ENCODE results near the gene DPP7. TPM values are rescaled to one million over a fixed set of nuclear protein-coding genes. Genes with fewer than 3 reads are reported as not detected.

The DPP7 gene
- total and polyA plus RNA-seq, 9 of the 15 experiments (the other 6 are each of a cell fraction or from before 2014, with no cell fraction given) = 0.99 to 365 (median 132) TPM

DNA sequence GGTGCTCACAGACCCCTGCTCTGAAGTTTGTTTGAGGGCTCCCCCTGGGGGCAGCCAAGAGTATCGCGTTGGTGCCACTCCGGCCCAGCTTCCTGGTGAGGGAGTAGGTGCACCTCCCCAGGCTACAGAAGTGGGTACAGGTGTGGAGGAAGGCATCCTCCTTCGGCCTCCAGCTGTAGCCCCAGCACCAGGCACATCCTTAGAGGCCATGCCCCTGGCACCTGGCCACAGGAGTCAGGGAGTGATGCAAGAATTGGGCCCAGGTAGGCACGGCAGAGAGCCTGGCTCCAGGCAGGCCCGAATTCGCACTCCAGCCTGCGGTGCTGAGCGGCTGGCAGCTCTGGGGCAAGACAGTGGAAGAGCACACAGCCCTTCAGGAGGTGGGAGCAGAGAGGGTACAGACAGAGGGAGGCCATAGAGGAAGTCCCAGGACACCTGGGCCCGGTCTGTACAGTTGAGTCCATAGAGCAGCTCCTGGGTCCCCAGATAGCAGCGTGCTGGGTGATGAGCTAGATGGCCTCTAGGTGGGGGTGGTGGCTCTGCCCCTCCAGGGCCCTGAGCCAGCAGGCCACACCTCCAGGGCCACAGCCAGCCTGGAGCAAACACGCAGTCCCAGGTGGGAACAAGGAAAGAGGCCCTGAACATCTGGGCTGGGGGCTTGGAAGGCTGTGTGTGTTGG lies 46.5 kb downstream of the DPP7 start (continued):
- TF ChIP-seq, protein P1, sequence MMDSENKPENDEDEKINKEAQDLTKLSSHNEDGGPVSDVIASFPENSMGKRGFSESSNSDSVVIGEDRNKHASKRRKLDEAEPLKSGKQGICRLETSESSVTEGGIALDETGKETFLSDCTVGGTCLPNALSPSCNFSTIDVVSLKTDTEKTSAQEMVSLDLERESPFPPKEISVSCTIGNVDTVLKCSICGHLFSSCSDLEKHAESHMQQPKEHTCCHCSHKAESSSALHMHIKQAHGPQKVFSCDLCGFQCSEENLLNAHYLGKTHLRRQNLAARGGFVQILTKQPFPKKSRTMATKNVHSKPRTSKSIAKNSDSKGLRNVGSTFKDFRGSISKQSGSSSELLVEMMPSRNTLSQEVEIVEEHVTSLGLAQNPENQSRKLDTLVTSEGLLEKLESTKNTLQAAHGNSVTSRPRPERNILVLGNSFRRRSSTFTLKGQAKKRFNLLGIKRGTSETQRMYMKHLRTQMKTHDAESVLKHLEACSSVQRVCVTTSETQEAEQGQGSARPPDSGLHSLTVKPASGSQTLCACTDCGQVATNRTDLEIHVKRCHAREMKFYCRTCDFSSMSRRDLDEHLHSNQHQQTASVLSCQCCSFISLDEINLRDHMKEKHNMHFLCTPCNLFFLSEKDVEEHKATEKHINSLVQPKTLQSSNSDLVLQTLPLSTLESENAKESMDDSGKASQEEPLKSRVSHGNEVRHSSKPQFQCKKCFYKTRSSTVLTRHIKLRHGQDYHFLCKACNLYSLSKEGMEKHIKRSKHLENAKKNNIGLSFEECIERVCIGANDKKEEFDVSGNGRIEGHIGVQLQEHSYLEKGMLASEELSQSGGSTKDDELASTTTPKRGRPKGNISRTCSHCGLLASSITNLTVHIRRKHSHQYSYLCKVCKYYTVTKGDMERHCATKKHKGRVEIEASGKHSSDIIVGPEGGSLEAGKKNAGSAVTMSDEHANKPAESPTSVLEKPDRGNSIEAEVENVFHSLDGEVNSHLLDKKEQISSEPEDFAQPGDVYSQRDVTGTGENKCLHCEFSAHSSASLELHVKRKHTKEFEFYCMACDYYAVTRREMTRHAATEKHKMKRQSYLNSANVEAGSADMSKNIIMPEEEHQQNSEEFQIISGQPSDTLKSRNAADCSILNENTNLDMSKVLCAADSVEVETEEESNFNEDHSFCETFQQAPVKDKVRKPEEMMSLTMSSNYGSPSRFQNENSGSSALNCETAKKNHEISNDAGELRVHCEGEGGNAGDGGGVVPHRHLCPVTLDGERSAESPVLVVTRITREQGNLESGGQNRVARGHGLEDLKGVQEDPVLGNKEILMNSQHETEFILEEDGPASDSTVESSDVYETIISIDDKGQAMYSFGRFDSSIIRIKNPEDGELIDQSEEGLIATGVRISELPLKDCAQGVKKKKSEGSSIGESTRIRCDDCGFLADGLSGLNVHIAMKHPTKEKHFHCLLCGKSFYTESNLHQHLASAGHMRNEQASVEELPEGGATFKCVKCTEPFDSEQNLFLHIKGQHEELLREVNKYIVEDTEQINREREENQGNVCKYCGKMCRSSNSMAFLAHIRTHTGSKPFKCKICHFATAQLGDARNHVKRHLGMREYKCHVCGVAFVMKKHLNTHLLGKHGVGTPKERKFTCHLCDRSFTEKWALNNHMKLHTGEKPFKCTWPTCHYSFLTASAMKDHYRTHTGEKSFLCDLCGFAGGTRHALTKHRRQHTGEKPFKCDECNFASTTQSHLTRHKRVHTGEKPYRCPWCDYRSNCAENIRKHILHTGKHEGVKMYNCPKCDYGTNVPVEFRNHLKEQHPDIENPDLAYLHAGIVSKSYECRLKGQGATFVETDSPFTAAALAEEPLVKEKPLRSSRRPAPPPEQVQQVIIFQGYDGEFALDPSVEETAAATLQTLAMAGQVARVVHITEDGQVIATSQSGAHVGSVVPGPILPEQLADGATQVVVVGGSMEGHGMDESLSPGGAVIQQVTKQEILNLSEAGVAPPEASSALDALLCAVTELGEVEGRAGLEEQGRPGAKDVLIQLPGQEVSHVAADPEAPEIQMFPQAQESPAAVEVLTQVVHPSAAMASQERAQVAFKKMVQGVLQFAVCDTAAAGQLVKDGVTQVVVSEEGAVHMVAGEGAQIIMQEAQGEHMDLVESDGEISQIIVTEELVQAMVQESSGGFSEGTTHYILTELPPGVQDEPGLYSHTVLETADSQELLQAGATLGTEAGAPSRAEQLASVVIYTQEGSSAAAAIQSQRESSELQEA (IDR thresholded peaks at IDR 0.05; ENCODE audit: low read depth) = no peak
- TF ChIP-seq ZNF436 (CRISPR knock-in tag; IDR thresholded peaks at IDR 0.05) (no peak), ESRRB (CRISPR knock-in tag; IDR thresholded peaks at IDR 0.05; ENCODE audit: borderline replicate concordance) (no peak), KLF6 (CRISPR knock-in tag; IDR thresholded peaks at IDR 0.05; ENCODE audit: borderline replicate concordance) (no peak), ZFP30 (CRISPR knock-in tag; IDR thresholded peaks at IDR 0.05; ENCODE audit: borderline replicate concordance) (no peak), NR1H2 (CRISPR knock-in tag; IDR thresholded peaks at IDR 0.05) (no peak), ZNF589 (CRISPR knock-in tag; IDR thresholded peaks at IDR 0.05; ENCODE audit: low read depth) (no peak), ZNF507 (tag; conservative IDR thresholded peaks at IDR 0.05) (no peak), ZFX (CRISPR knock-in tag; IDR thresholded peaks at IDR 0.05) (peak; percentile 61), PTBP1 (IDR thresholded peaks at IDR 0.05; ENCODE audit: low read depth, low read length) (0 out of 2 replicates have a peak, but pooled peaks have one; percentile 46), ZSCAN29 (IDR thresholded peaks at IDR 0.05) (no peak), KDM1A (IDR thresholded peaks at IDR 0.05) (no peak), TAF7 (tag; IDR thresholded peaks at IDR 0.05) (no peak), C11orf30 (IDR thresholded peaks at IDR 0.05; ENCODE audit: low read depth) (no peak), ZBTB7A (IDR thresholded peaks at IDR 0.05; ENCODE audit: borderline replicate concordance, control insufficient read depth, low read depth, low read length) (peak; percentile 69; the same call in 1 of the 2 replicates), OTX1 (CRISPR knock-in tag; IDR thresholded peaks at IDR 0.05) (no peak), PTTG1 (tag; IDR thresholded peaks at IDR 0.05; ENCODE audit: low read depth) (no peak), PHB2 (IDR thresholded peaks at IDR 0.05; ENCODE audit: low read depth) (no peak), SREBF1 (IDR thresholded peaks at IDR 0.05; ENCODE audit: borderline replicate concordance, low read depth, low read length) (no peak), BACH1 (tag; IDR thresholded peaks at IDR 0.05) (no peak), POLR2AphosphoS5 (IDR thresholded peaks at IDR 0.05; ENCODE audit: control insufficient read depth, insufficient read depth, low read depth, low read length) (no peak)
- TF ChIP-seq, protein P2, sequence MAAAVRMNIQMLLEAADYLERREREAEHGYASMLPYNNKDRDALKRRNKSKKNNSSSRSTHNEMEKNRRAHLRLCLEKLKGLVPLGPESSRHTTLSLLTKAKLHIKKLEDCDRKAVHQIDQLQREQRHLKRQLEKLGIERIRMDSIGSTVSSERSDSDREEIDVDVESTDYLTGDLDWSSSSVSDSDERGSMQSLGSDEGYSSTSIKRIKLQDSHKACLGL (CRISPR knock-in tag; IDR thresholded peaks at IDR 0.05; ENCODE audit: borderline replicate concordance, poor library complexity, severe bottlenecking) = no peak

All from K562 (cell line).